ENCODE results near the gene SLC7A6OS.

DNA sequence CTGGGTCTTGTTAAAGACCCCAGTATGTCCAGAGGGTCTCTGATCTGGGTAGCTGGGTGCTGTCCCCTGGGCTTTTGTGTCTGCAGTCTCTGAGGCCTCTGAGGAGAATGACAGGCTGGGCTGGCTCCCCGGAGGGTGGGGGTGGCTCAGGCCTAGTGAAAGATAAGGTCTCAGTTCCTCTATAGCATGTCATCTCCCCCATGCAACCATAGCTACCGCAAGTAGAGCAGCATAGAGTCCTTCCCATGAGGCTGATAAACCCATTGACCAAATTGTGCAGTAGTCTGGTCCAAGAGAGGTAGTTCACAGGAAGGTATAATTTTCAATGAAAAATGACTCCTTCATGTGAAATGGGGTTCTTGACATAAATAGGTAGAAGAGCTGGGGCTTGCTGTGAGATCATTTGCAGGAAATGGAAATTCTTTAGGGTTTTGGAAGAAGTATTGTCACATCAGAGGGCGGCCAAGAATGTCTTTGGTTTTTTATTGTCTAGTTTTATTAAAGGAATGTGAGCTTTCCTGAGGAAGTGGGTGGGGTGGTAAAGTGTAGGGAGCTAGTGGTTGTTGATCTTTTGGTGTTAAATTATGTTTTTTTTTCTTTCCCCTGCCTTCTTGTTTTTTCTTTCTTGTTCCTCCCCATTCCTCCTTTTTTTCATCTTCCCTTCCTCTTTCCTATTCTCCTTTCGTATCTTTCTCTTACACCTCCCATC, 21.0 kb downstream of the SLC7A6OS start:
- TF ChIP-seq, protein P1, sequence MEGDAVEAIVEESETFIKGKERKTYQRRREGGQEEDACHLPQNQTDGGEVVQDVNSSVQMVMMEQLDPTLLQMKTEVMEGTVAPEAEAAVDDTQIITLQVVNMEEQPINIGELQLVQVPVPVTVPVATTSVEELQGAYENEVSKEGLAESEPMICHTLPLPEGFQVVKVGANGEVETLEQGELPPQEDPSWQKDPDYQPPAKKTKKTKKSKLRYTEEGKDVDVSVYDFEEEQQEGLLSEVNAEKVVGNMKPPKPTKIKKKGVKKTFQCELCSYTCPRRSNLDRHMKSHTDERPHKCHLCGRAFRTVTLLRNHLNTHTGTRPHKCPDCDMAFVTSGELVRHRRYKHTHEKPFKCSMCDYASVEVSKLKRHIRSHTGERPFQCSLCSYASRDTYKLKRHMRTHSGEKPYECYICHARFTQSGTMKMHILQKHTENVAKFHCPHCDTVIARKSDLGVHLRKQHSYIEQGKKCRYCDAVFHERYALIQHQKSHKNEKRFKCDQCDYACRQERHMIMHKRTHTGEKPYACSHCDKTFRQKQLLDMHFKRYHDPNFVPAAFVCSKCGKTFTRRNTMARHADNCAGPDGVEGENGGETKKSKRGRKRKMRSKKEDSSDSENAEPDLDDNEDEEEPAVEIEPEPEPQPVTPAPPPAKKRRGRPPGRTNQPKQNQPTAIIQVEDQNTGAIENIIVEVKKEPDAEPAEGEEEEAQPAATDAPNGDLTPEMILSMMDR (IDR thresholded peaks at IDR 0.05), result no peak
- TF ChIP-seq POLR2A (IDR thresholded peaks at IDR 0.05; ENCODE audit: low read depth) (no peak), EP300 (IDR thresholded peaks at IDR 0.05) (no peak), POLR2AphosphoS5 (IDR thresholded peaks at IDR 0.05) (no peak)
